GM18511 (cell line): ENCODE measurements around the gene TNS3.
"Not testable (repeated sequence)": the region's sequence is repeated elsewhere in the genome, so short reads cannot be mapped to it uniquely, and the experiment has no call there.

Source experiments
- ATAC-seq: cut with Tn5 transposase; IDR thresholded peaks from one replicate; pipeline ENCODE4 v1.9.1; 2021; ENCODE audit warnings: mild to moderate bottlenecking, moderate library complexity; ENCODE audit not compliant: unreplicated experiment

The TNS3 gene

GRCh38 chr7:47603514-47604255 lies 21.8 kb upstream of the TNS3 start:
- not testable (repeated sequence) for ATAC-seq

GRCh38 chr7:47602272-47603004 lies 20.5 kb upstream of the TNS3 start:
- ATAC-seq, result no peak

DNA sequence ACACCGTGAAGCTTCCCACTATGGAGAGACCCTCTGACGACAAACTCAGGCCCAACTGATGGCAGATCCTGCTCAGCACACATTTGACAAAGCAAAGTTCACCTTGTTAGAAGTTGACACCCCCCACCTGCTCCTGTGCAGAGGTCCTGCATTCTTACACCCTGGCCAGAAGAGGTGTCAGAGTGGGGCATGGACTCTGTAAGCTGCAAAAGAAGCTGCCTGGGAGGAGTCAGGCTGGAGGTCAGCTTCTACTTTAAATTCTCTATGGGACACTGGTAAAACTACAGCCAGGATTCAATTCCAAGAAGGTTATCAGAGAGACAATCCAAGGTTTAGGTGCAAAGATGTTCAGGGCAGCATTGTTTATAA lies 20.0 kb upstream of the TNS3 start:
- ATAC-seq, result no peak

- ATAC-seq, result peak; percentile 72
These were observed 19.4 kb upstream of the TNS3 start for GRCh38 chr7:47601119-47601880.

DNA sequence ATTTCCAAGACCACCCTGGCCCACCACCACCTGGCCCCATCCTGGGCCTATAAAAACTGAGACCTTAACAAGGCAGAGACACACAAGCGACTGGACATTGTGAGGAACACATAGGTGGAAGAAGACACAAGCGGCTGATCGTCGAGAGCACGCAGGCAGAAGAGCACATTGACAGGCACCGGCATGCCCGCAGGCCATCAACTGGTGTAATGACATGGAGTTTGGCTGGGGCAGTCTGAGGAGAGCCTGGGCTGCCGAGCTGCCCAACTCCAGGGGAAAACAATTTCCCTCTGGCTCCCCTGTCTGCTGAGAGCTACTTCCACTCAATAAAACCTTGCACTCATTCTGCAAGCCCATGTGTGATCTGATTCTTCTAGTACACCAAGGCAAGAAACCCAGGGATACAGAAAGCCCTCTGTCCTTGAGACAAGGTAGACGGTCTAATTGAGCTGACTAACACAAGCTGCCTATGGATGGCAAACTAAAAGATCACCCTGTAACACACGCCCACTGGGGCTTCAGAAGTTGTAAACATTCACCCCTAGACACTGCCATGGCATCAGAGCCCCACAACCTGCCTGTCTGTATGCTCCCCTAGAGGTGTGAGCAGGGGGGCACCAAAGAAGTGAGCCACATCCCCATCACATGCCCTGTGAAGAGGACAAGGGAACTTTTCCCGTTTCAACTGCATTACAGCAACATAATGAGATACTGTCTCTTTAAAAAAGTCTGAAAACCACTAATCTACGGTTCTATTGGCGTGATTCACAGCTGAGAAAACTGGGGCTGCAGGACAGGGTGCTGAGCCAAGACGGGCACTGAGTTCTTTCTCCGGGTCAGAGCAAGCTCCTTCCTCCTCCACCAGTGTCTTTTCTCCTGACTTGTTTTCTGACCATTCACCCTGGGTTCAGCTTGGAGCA lies 18.5 kb upstream of the TNS3 start:
- peak; percentile 68 for ATAC-seq

- ATAC-seq, result no peak
These were observed 15.5 kb upstream of the TNS3 start for GRCh38 chr7:47597379-47597778.

- ATAC-seq, result no peak
These were observed 14.7 kb upstream of the TNS3 start for GRCh38 chr7:47596502-47597202.

DNA sequence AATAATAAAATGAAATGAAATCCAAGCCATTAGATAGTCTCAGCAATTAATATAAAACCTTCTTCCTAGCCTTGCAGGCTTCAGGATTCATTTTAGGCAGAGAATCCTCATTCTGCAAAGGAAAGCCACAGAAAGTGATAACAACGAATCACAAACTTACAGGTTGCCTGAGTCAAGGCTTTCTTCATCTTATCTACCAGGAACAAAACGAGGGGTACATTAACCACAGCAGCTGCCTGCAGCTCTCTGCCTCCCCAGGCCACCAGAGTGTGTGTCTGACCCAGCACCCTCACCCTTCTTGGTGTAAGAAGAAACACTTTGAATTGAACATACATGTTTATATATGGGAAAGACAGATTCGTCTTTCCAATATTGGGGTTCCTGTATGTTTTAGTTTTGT lies 12.5 kb upstream of the TNS3 start:
- no peak for ATAC-seq

- no peak for ATAC-seq
These were observed 10.0 kb upstream of the TNS3 start for GRCh38 chr7:47591655-47592572.

DNA sequence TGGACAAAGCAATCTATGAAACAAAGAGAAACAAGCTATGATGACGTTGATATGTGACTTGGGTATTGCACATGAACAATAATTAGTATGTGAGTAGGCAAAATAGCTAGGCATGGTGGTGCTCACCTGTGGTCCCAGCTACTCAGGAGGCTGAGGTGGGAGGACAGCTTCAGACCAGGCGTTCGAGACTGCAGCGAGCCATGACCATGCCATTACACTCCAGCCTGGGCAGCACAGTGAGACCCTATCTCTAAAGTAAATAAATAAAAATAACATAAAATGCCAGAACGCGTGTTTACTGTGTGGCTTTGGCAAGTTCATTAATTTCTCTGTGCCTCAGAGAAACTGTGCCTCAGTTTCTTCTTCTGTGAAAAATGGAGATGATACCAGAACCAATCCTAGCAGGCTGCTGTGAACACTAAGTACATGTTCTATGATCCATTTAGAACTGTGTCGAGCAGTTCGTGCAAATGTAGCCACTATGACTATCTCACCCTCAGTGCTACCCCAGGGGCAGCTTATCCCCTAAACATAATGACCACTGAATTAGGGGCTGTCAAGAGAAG lies 9.3 kb upstream of the TNS3 start:
- ATAC-seq, result no peak

DNA sequence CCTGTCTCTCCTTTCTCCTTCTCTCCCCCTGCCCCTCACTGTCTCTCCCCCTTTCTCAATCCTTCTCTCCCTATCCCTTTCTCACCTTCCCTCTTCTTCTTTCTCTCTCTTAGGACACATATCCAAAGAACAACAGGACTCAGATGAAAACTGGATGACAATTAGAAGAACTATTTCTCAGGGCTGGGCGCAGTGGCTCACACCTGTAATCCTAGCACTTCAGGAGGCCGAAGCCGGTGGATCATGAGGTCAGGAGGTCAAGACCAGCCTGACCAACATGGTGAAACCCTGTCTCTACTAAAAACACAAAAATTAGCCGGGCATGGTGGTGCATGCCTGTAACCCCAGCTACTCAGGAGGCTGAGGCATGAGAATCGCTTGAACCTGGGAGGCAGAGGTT lies 8.3 kb upstream of the TNS3 start:
- not testable (repeated sequence) for ATAC-seq

- no peak for ATAC-seq
These were observed 6.9 kb upstream of the TNS3 start for GRCh38 chr7:47588704-47589225.

- no peak for ATAC-seq
These were observed 6.1 kb upstream of the TNS3 start for GRCh38 chr7:47587976-47588375.

- ATAC-seq, result no peak
These were observed 5.4 kb upstream of the TNS3 start for GRCh38 chr7:47587351-47587750.

DNA sequence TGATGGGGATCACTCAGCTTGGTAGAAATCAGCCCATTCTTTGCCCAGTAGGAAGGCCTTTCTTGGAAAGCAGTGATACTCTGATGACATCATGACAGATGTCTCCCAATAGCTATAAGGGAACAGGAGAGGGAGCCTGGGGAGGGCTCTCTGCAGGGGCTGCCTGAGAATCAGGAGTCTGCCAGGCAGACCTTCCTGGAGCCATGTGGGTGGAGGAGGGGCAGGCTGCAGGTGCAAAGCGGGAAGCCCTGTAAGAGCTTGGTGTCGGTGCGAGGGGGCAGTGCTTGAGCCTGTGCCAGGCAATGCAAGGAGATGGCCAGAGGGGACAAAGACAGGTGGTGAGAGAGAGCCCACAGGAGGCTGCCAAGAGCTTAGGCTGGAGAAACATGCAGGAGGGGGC lies 5.0 kb upstream of the TNS3 start:
- ATAC-seq, result no peak

DNA sequence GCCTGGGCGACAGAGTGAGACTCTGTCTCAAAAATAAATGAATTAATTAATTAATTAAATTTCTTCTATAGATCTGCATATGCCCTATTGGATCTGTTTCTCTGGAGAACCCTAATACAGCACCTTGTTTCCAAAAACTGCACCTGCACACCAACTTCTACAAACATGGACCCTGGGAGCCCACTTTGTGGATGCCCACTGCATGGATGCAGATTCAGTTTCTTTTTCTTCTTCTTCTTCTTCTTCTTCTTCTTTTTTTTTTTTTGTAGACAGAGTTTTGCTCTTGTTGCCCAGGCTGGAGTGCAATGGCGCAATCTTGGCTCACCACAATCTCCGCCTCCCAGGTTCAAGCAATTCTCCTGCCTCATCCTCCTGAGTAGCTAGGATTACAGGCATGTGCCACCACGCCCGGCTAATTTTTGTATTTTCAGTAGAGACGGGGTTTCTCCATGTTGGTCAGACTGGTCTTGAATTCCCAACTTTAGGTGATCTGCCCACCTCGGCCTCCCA lies 4.3 kb upstream of the TNS3 start:
- not testable (repeated sequence) for ATAC-seq

DNA sequence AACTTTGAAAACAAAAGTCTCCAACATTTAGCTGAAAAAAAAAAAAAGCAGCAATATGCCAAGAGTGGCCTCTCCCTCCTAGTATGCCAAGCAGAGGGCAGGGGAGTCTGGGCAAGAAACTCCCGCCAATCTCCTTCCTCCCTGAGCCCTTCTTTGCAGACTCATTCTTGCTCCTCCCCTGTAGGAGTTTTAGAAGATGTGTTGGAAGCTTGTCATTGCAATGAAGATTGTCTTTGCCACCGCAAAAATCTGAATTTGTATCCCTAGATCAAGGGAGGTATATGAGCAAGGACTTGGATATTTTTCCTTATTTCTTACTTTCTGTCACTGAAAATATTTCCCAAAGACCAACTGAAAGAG lies 2.6 kb upstream of the TNS3 start:
- no peak for ATAC-seq

DNA sequence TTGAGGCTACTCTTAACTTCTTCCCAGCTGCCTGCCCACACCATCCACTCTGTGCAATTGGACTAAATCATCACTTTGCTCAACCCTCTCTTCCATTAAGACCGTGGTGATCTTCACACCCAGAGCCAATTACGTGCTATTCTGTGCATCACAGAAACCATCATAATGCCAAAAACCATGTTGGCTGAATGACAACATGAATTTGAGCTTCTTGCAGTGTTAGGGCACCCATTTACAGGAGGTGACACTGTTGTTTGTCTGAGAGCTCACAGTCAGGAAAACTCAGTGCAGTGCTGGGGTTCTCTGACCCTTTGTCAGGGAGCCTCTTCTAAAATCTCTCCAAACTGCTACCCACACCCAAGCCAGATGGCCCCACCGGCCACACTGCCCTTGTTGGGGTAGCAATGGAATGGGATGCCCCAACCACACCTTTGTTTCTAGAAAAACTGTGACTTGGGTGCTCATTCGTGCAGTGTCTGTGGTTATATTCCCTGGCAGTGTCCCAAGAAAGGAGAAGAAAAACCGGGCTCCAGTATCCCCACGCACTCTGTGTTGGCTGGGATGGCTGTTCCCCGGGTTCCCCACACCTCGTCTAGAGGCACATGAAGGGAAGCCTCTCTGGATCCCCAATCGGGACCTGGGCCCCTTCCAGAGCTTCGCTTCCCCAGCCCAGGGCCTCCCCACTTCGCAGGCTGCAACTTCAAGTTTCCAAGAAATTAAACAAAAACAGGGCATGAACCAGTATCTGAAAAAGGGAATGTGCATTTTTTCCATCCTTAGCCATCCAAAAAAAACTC lies 2.0 kb upstream of the TNS3 start:
- no peak for ATAC-seq
